GM23338 (cell line): ENCODE measurements around the gene PRUNE2. TPM values are rescaled to one million over a fixed set of nuclear protein-coding genes. Genes with fewer than 3 reads are reported as not detected.

Experiments used
- ATAC-seq: fragments of 200-7000 bp; cut with Tn5 transposase; 3 replicates; pipeline ENCODE4 v1.9.1; 2020
- DNase-seq: peaks from one replicate; pipeline ENCODE4 v3.0.0-alpha.2; 2015; ENCODE audit warnings: low spot score
- H2AFZ ChIP-seq: fragments of 200-600 bp; sonication (generic); 2 replicates; pipeline ENCODE4 v1.8.0; 2016; ENCODE audit warnings: antibody characterized with exemption, mild to moderate bottlenecking, moderate library complexity
- H3F3A ChIP-seq: fragments of 200-600 bp; sonication (generic); replicated peaks from 2 replicates; pipeline ENCODE4 v1.8.0; 2017; ENCODE audit warnings: antibody characterized with exemption, mixed run types, low read depth
- H3K27ac ChIP-seq: fragments of 200-600 bp; sonication (generic); 2 replicates; pipeline ENCODE4 v1.6.1; 2016; ENCODE audit warnings: low read depth
- H3K27me3 ChIP-seq: fragments of 200-600 bp; sonication (generic); 2 replicates; pipeline ENCODE4 v1.8.0; 2016; ENCODE audit warnings: mild to moderate bottlenecking, mixed run types, moderate library complexity; ENCODE audit not compliant: insufficient read depth
- H3K36me3 ChIP-seq: fragments of 200-600 bp; sonication (generic); 2 replicates; pipeline ENCODE4 v1.8.0; 2016; ENCODE audit warnings: mild to moderate bottlenecking; ENCODE audit not compliant: insufficient read depth
- H3K4me1 ChIP-seq: fragments of 200-600 bp; sonication (generic); 2 replicates; pipeline ENCODE4 v1.8.0; 2016; ENCODE audit warnings: mild to moderate bottlenecking, moderate library complexity; ENCODE audit not compliant: insufficient read depth
- H3K4me2 ChIP-seq: fragments of 200-600 bp; sonication (generic); 2 replicates; pipeline ENCODE4 v1.7.1; 2017; ENCODE audit warnings: mixed run types
- H3K4me3 ChIP-seq: fragments of 200-600 bp; sonication (generic); 2 replicates; pipeline ENCODE4 v1.6.1; 2016; ENCODE audit warnings: mixed run types
- H3K79me2 ChIP-seq: fragments of 200-600 bp; sonication (generic); replicated peaks from 2 replicates; pipeline ENCODE4 v1.8.0; 2017; ENCODE audit warnings: mild to moderate bottlenecking; ENCODE audit not compliant: insufficient read depth
- H3K9me2 ChIP-seq: fragments of 200-600 bp; sonication (generic); 2 replicates; pipeline ENCODE4 v1.8.0; 2017; ENCODE audit not compliant: insufficient read depth
- H4K20me1 ChIP-seq: fragments of 200-600 bp; sonication (generic); replicated peaks from 2 replicates; pipeline ENCODE4 v1.8.0; 2017; ENCODE audit warnings: mild to moderate bottlenecking; ENCODE audit not compliant: insufficient read depth
- H3K27ac Mint-ChIP-seq: 2 replicates; pipeline ENCODE4 v1.8.0; 2020; ENCODE audit warnings: inconsistent platforms, mild to moderate bottlenecking, moderate library complexity, mixed read lengths
- H3K27me3 Mint-ChIP-seq: 3 replicates; pipeline ENCODE4 v1.8.0; 2022; ENCODE audit warnings: low read depth, mild to moderate bottlenecking, moderate library complexity, mixed read lengths, inconsistent platforms; ENCODE audit not compliant: insufficient read depth, poor library complexity
- H3K36me3 Mint-ChIP-seq: 3 replicates; pipeline ENCODE4 v1.8.0; 2021; ENCODE audit warnings: low read depth, mild to moderate bottlenecking, inconsistent platforms, moderate library complexity, mixed read lengths
- H3K4me1 Mint-ChIP-seq: 3 replicates; pipeline ENCODE4 v1.8.0; 2020; ENCODE audit warnings: mild to moderate bottlenecking, inconsistent platforms, mixed read lengths
- H3K4me3 Mint-ChIP-seq: 3 replicates; pipeline ENCODE4 v1.8.0; 2021; ENCODE audit warnings: moderate library complexity, mild to moderate bottlenecking, inconsistent platforms, mixed read lengths
- H3K9me3 Mint-ChIP-seq: 3 replicates; pipeline ENCODE4 v1.8.0; 2020; ENCODE audit warnings: moderate library complexity, mild to moderate bottlenecking, inconsistent platforms, mixed read lengths
- EZH2 ChIP-seq: fragments of 200-600 bp; sonication (generic); IDR thresholded peaks from one replicate; pipeline ENCODE4 v1.8.0; 2017; ENCODE audit warnings: antibody characterized with exemption, mild to moderate bottlenecking, low read depth; ENCODE audit not compliant: unreplicated experiment
- EZH2phosphoT487 ChIP-seq: fragments of 200-600 bp; sonication (generic); IDR thresholded peaks from one replicate; pipeline ENCODE4 v1.8.1; 2018; ENCODE audit warnings: antibody characterized with exemption; ENCODE audit not compliant: unreplicated experiment
- NANOG ChIP-seq: IDR thresholded peaks from 2 replicates; pipeline ENCODE4 v1.6.1; 2016; ENCODE audit warnings: antibody characterized with exemption, borderline replicate concordance
- STAT1 ChIP-seq: IDR thresholded peaks from one replicate; pipeline ENCODE4 v1.6.1; 2016; ENCODE audit warnings: antibody characterized with exemption; ENCODE audit not compliant: unreplicated experiment
- ZNF114 ChIP-seq: fragments of 250-450 bp; sonication (Bioruptor Pico); IDR thresholded peaks from 2 replicates; pipeline ENCODE4 v1.5.0; 2020; ENCODE audit warnings: mild to moderate bottlenecking, moderate library complexity
- polyA plus RNA-seq: library from polyadenylated mRNA; unstranded; fragments of >200 nt; fragmentation: Nextera tagmentation; extraction: Ambion mirVana; gene quantifications from 2 replicates; pipeline ENCODE4 v1.2.1, GENCODE V29; 2016
- total RNA-seq: library from RNA; depleted of rRNA; stranded (reverse); fragments of >200 nt; shearing (Covaris generic); gene quantifications from 2 replicates; pipeline ENCODE4 v1.2.3, GENCODE V29; 2014
- TF ChIP-seq, protein P1 (sequence below), 2 experiments: fragments of 200-600 bp in 1 of 2; sonication (generic) in 1 of 2; conservative IDR thresholded peaks; 2 replicates each; pipeline versions ENCODE4 v1.5.1 to v1.6.1; 2016 to 2017; ENCODE audit warnings: antibody characterized with exemption in 2 of 2, low read depth in 2 of 2, mild to moderate bottlenecking in 2 of 2, moderate library complexity in 1 of 2
- TF ChIP-seq, protein P2 (sequence below): IDR thresholded peaks from 2 replicates; pipeline ENCODE4 v1.6.1; 2016; ENCODE audit warnings: antibody characterized with exemption
- TF ChIP-seq, protein P3 (sequence below): fragments of 250-450 bp; sonication (Bioruptor Pico); IDR thresholded peaks from 2 replicates; pipeline ENCODE4 v1.5.0; 2020; ENCODE audit warnings: mild to moderate bottlenecking, moderate library complexity

Gene PRUNE2
- total and polyA plus RNA-seq, 2 experiments from 2014 or later, result 10.6 to 26.5 TPM

DNA sequence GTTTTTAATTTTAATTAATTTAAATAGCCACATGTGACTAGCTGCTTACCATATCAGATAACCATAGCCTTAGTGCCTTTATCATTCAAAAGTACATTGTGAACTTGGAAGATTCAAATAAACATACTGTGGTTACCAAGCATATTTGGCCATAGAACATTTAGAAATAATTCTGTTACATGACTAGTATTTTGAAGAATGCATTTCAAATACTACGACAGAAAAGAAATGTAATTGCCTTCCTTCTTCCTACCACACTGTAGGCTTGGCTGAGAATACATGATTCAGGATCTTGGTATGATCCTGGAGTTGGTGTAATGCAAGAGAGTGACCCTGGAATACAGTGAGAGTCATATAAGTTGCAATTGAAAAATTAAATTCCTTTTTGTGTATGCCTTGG, 251.3 kb downstream of the PRUNE2 start (continued):
- TF ChIP-seq, protein P1, sequence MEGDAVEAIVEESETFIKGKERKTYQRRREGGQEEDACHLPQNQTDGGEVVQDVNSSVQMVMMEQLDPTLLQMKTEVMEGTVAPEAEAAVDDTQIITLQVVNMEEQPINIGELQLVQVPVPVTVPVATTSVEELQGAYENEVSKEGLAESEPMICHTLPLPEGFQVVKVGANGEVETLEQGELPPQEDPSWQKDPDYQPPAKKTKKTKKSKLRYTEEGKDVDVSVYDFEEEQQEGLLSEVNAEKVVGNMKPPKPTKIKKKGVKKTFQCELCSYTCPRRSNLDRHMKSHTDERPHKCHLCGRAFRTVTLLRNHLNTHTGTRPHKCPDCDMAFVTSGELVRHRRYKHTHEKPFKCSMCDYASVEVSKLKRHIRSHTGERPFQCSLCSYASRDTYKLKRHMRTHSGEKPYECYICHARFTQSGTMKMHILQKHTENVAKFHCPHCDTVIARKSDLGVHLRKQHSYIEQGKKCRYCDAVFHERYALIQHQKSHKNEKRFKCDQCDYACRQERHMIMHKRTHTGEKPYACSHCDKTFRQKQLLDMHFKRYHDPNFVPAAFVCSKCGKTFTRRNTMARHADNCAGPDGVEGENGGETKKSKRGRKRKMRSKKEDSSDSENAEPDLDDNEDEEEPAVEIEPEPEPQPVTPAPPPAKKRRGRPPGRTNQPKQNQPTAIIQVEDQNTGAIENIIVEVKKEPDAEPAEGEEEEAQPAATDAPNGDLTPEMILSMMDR (conservative IDR thresholded peaks at IDR 0.05; ENCODE audit: low read depth in 2 of 2), result no peak
- TF ChIP-seq EZH2phosphoT487 (no peak), STAT1 (no peak), EZH2 (no peak), ZNF114 (CRISPR knock-in tag) (no peak)
- TF ChIP-seq, protein P2, sequence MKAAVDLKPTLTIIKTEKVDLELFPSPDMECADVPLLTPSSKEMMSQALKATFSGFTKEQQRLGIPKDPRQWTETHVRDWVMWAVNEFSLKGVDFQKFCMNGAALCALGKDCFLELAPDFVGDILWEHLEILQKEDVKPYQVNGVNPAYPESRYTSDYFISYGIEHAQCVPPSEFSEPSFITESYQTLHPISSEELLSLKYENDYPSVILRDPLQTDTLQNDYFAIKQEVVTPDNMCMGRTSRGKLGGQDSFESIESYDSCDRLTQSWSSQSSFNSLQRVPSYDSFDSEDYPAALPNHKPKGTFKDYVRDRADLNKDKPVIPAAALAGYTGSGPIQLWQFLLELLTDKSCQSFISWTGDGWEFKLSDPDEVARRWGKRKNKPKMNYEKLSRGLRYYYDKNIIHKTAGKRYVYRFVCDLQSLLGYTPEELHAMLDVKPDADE, result no peak

DNA sequence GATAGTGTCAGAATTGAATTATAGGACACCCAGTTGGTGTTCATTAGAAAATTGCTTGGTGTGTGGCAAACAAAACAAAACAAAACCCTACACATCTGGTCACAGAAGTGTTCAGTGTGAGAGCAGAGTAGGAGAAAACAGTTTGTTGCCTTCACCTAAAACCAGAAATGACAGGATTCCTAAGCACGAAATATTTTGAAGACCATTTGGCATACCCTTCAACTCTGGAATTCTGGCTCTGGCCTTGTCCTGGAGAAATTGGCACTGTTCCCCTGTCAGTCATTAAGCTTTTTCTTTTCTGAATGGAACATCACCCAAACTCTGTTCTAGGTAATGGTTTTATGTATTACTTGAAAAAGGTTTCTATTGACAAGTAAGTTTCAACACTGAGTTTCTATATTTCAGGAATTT, 251.9 kb downstream of the PRUNE2 start:
- Histone ChIP-seq H3K27ac (no peak overlapping the region), H3K4me1 (peaks cover 31% of the 10 kb centered on the region), H3K27me3 (no peaks in the 10 kb centered on the region), H3K4me3 (no peak overlapping the region), H3K36me3 (no peaks in the 10 kb centered on the region), H2AFZ (no peak overlapping the region), H3F3A (no peaks in the 10 kb centered on the region), H3K4me2 (no peak overlapping the region), H3K9me2 (no peaks in the 10 kb centered on the region), H4K20me1 (no peaks in the 10 kb centered on the region), H3K79me2 (no peaks in the 10 kb centered on the region)
- Mint-ChIP-seq H3K27ac (no peak overlapping the region), H3K27me3 (peaks cover 1% of the 10 kb centered on the region), H3K4me3 (no peak overlapping the region), H3K4me1 (peaks cover 36% of the 10 kb centered on the region), H3K9me3 (no peaks in the 10 kb centered on the region), H3K36me3 (no peaks in the 10 kb centered on the region)
- DNase-seq (no peak), ATAC-seq (no peak)
- TF ChIP-seq, protein P3, sequence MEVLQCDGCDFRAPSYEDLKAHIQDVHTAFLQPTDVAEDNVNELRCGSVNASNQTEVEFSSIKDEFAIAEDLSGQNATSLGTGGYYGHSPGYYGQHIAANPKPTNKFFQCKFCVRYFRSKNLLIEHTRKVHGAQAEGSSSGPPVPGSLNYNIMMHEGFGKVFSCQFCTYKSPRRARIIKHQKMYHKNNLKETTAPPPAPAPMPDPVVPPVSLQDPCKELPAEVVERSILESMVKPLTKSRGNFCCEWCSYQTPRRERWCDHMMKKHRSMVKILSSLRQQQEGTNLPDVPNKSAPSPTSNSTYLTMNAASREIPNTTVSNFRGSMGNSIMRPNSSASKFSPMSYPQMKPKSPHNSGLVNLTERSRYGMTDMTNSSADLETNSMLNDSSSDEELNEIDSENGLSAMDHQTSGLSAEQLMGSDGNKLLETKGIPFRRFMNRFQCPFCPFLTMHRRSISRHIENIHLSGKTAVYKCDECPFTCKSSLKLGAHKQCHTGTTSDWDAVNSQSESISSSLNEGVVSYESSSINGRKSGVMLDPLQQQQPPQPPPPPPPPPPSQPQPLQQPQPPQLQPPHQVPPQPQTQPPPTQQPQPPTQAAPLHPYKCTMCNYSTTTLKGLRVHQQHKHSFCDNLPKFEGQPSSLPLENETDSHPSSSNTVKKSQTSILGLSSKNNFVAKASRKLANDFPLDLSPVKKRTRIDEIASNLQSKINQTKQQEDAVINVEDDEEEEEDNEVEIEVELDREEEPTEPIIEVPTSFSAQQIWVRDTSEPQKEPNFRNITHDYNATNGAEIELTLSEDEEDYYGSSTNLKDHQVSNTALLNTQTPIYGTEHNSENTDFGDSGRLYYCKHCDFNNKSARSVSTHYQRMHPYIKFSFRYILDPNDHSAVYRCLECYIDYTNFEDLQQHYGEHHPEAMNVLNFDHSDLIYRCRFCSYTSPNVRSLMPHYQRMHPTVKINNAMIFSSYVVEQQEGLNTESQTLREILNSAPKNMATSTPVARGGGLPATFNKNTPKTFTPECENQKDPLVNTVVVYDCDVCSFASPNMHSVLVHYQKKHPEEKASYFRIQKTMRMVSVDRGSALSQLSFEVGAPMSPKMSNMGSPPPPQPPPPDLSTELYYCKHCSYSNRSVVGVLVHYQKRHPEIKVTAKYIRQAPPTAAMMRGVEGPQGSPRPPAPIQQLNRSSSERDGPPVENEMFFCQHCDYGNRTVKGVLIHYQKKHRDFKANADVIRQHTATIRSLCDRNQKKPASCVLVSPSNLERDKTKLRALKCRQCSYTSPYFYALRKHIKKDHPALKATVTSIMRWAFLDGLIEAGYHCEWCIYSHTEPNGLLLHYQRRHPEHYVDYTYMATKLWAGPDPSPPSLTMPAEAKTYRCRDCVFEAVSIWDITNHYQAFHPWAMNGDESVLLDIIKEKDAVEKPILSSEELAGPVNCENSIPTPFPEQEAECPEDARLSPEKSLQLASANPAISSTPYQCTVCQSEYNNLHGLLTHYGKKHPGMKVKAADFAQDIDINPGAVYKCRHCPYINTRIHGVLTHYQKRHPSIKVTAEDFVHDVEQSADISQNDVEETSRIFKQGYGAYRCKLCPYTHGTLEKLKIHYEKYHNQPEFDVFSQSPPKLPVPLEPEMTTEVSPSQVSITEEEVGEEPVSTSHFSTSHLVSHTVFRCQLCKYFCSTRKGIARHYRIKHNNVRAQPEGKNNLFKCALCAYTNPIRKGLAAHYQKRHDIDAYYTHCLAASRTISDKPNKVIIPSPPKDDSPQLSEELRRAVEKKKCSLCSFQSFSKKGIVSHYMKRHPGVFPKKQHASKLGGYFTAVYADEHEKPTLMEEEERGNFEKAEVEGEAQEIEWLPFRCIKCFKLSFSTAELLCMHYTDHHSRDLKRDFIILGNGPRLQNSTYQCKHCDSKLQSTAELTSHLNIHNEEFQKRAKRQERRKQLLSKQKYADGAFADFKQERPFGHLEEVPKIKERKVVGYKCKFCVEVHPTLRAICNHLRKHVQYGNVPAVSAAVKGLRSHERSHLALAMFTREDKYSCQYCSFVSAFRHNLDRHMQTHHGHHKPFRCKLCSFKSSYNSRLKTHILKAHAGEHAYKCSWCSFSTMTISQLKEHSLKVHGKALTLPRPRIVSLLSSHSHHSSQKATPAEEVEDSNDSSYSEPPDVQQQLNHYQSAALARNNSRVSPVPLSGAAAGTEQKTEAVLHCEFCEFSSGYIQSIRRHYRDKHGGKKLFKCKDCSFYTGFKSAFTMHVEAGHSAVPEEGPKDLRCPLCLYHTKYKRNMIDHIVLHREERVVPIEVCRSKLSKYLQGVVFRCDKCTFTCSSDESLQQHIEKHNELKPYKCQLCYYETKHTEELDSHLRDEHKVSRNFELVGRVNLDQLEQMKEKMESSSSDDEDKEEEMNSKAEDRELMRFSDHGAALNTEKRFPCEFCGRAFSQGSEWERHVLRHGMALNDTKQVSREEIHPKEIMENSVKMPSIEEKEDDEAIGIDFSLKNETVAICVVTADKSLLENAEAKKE (CRISPR knock-in tag), result no peak
- TF ChIP-seq NANOG, result no peak
